Activated CD4-positive, alpha-beta memory T cell treated with anti-CD3 and anti-CD28 coated beads, Interleukin-2, amount 10 ng/mL, durations not matched to agents 7 days and 5 days (primary cell): Measurements from ENCODE around the gene MS4A15. TPM values are rescaled to one million over a fixed set of nuclear protein-coding genes. Genes with fewer than 3 reads are reported as not detected.

Experiments
- CTCF ChIA-PET: fragments of 350-600 bp; sonication (Branson Sonifier 250); formaldehyde crosslinking; loops from one replicate; lab custom pipeline; 2021; ENCODE audit warnings: antibody characterized with exemption, inconsistent platforms; lab: Charles Lee
- POLR2A ChIA-PET: fragments of 350-600 bp; sonication (Branson Sonifier 250); formaldehyde crosslinking; loops from one replicate; lab custom pipeline; 2021; ENCODE audit warnings: antibody characterized with exemption; lab: Charles Lee
- DNase-seq: peaks from one replicate; pipeline ENCODE4 v3.0.0-alpha.2; 2020
- H3K27ac Mint-ChIP-seq: one replicate; pipeline ENCODE4 v1.8.0; 2021; ENCODE audit warnings: mild to moderate bottlenecking, mixed read lengths
- H3K27me3 Mint-ChIP-seq: one replicate; pipeline ENCODE4 v1.8.0; 2021; ENCODE audit warnings: mixed read lengths
- H3K36me3 Mint-ChIP-seq: one replicate; pipeline ENCODE4 v1.8.0; 2021; ENCODE audit warnings: low read depth, mixed read lengths
- H3K4me1 Mint-ChIP-seq: one replicate; pipeline ENCODE4 v1.8.0; 2021; ENCODE audit warnings: mixed read lengths
- H3K4me3 Mint-ChIP-seq: one replicate; pipeline ENCODE4 v1.8.0; 2021; ENCODE audit warnings: mild to moderate bottlenecking, mixed read lengths
- H3K9me3 Mint-ChIP-seq: one replicate; pipeline ENCODE4 v1.8.0; 2021; ENCODE audit warnings: mixed read lengths
- total RNA-seq, 2 experiments: library from RNA; stranded (reverse); gene quantifications; one replicate each; pipeline ENCODE4 v1.2.3, GENCODE V29; 2021

MS4A15 gene
- total RNA-seq, 2 experiments from 2014 or later, result not detected

- Mint-ChIP-seq H3K4me3 (no peak overlapping the region), H3K9me3 (no peaks in the 10 kb centered on the region), H3K4me1 (no peaks in the 10 kb centered on the region), H3K27ac (no peak overlapping the region), H3K36me3 (no peaks in the 10 kb centered on the region), H3K27me3 (peaks cover 3% of the 10 kb centered on the region)
- DNase-seq, result no peak
- ChIA-PET POLR2A (no interaction called here), CTCF (no interaction called here)
These were observed 26.4 kb downstream of the MS4A15 start for GRCh38 chr11:60783141-60783484.

GRCh38 chr11:60783911-60784310 is 27.2 kb downstream of the MS4A15 start:
- no peak overlapping the region for H3K4me3 Mint-ChIP-seq
- POLR2A ChIA-PET, result no interaction called here

GRCh38 chr11:60785136-60785535 is 28.5 kb downstream of the MS4A15 start, which contains the start of gene MS4A10:
Gene MS4A10, plus strand, starts transcription at chr11:60785333. Its CDS starts 5,003 bp downstream, at chr11:60790336.
- no peaks in the 10 kb centered on the region for H3K9me3 Mint-ChIP-seq

More at GRCh38 chr11:60783911-60784310, 27.2 kb downstream of the MS4A15 start:
- Mint-ChIP-seq H3K4me1 (no peaks in the 10 kb centered on the region), H3K9me3 (no peaks in the 10 kb centered on the region), H3K27ac (no peak overlapping the region), H3K36me3 (no peaks in the 10 kb centered on the region), H3K27me3 (peaks cover 3% of the 10 kb centered on the region)
- CTCF ChIA-PET, result interaction anchor here (1.4 kb wide), 1 partner anchor 104 kb away, joined by 5 read pairs; no protein-coding TSS in a partner anchor
- DNase-seq, result no peak

DNA sequence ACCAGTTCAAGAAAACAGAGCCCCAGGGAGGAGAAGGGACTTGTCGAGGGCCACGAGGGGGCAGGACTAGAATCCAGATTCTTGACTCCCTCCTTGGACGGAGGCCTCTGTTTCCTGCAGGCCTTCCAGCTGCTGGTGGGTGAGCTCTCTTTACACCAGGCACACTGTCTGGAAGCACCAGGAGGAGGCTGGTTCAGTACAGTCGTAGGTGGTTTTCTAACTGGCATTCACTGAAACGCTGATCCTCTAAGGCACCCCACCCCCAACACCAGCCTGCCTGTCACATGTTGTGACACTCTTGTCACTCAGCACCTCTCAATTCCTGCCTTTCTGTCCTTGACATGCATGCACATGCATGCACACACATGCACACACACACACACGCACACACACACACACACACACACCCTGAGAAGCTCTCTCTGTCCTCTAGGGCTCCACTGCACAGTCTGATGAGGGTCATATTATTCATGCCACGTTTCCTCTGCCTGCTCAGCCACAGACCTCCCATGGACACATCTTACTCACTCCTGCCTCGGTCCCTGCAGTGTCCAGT is 29.2 kb downstream of the MS4A15 start:
- no peak for DNase-seq
- Mint-ChIP-seq H3K36me3 (no peaks in the 10 kb centered on the region), H3K9me3 (no peaks in the 10 kb centered on the region), H3K4me1 (no peaks in the 10 kb centered on the region), H3K27ac (no peak overlapping the region), H3K4me3 (no peak overlapping the region), H3K27me3 (no peaks in the 10 kb centered on the region)
- POLR2A ChIA-PET, result no interaction called here
- CTCF ChIA-PET, result no interaction called here

More at GRCh38 chr11:60785136-60785535, 28.5 kb downstream of the MS4A15 start, which contains the start of gene MS4A10:
- Mint-ChIP-seq H3K27me3 (peaks cover under 1% of the 10 kb centered on the region), H3K4me3 (no peak within 1 kb of the TSS), H3K27ac (no peak within 1 kb of the TSS), H3K36me3 (no peaks in the 10 kb centered on the region), H3K4me1 (no peaks in the 10 kb centered on the region)
- CTCF ChIA-PET, result interaction anchor here (1.3 to 1.4 kb wide), 2 partner anchors 11 to 102 kb away, joined by 3 to 5 read pairs; no protein-coding TSS in a partner anchor
- DNase-seq, result no peak
- POLR2A ChIA-PET, result no interaction called here

GRCh38 chr11:60786811-60787567 is 30.3 kb downstream of the MS4A15 start:
- Mint-ChIP-seq H3K27ac (no peak overlapping the region), H3K36me3 (no peaks in the 10 kb centered on the region), H3K4me3 (no peak overlapping the region), H3K4me1 (no peaks in the 10 kb centered on the region), H3K9me3 (no peaks in the 10 kb centered on the region), H3K27me3 (peaks cover 4% of the 10 kb centered on the region)
- DNase-seq, result no peak
- ChIA-PET CTCF (no interaction called here), POLR2A (no interaction called here)

- Mint-ChIP-seq H3K9me3 (no peaks in the 10 kb centered on the region), H3K36me3 (no peaks in the 10 kb centered on the region), H3K4me1 (no peaks in the 10 kb centered on the region), H3K4me3 (no peak overlapping the region), H3K27ac (no peak overlapping the region), H3K27me3 (peaks cover 7% of the 10 kb centered on the region)
- DNase-seq, result no peak
- ChIA-PET CTCF (interaction anchor here (1.4 kb wide), 1 partner anchor 13 kb away, joined by 5 read pairs; no protein-coding TSS in a partner anchor), POLR2A (no interaction called here)
These were observed 31.9 kb downstream of the MS4A15 start for GRCh38 chr11:60788401-60789125.

DNA sequence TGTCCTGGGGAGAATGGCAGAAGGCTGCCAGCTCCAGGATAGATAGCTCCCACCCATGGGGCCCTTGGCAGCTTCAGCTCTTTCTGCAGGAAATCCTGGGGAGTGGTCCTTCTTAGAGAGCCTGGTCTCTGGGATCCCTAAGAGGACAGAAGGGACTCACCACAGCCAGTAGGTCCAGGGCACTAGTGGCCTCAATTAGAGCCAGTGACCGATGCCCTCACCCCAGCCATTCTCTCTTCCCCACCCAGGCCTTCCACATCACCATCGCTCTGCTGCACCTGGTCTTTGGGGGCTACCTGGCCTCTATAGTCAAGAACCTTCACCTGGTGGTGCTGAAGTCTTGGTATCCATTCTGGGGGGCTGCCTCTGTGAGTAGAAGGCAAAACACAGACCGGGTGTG is 34.1 kb downstream of the MS4A15 start:
- peaks cover 7% of the 10 kb centered on the region for H3K27me3 Mint-ChIP-seq
- CTCF ChIA-PET, result no interaction called here

DNA sequence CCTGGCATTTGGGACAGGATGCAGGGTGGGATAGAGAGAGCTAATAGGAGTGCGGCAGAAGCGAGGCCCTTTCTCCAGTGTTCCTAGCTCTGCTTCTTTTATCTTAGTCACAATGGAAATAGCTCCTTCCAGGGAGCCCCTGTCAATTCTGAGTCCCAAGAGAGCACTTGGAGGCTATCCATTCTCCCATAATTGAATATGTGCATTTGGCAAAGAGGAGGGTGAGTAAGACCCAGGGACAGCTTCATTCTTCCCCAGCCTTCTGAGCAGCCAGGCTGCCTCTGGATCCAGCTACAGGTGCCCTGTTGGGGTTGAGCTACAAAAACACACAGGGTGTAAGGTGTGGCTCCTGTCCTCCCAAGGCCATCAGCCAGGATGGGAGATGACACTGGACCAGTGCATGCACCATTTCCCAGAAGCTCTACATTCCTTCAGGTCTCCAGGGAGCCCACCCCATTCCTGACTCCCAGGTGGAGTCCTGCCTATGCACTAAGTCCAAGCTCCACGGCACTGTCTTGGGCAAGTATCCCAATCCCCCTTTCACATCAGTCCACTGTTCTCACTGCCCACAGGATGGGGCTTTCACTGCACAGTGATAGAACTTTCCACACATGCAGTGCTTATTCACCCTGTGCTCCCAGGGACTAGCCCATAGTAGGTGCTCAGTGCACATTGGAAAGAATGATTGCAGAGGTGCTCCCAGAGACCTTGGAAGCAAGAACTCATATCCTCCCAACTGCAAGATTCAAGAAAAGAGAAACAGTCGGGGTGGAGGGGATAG is 34.7 kb downstream of the MS4A15 start:
- Mint-ChIP-seq H3K9me3 (no peaks in the 10 kb centered on the region), H3K36me3 (no peaks in the 10 kb centered on the region), H3K4me1 (no peaks in the 10 kb centered on the region), H3K4me3 (no peak overlapping the region), H3K27ac (no peak overlapping the region), H3K27me3 (peaks cover 7% of the 10 kb centered on the region)
- CTCF ChIA-PET, result interaction anchor here (0.5 to 0.9 kb wide), 3 partner anchors 15 to 84 kb away, joined by 3 to 4 read pairs (median 3); no protein-coding TSS in a partner anchor
- POLR2A ChIA-PET, result no interaction called here
- no peak for DNase-seq

More for the DNA sequence above, 34.1 kb downstream of the MS4A15 start:
- Mint-ChIP-seq H3K36me3 (no peaks in the 10 kb centered on the region), H3K27ac (no peak overlapping the region), H3K9me3 (no peaks in the 10 kb centered on the region), H3K4me3 (no peak overlapping the region), H3K4me1 (no peaks in the 10 kb centered on the region)
- POLR2A ChIA-PET, result no interaction called here
- no peak for DNase-seq

DNA sequence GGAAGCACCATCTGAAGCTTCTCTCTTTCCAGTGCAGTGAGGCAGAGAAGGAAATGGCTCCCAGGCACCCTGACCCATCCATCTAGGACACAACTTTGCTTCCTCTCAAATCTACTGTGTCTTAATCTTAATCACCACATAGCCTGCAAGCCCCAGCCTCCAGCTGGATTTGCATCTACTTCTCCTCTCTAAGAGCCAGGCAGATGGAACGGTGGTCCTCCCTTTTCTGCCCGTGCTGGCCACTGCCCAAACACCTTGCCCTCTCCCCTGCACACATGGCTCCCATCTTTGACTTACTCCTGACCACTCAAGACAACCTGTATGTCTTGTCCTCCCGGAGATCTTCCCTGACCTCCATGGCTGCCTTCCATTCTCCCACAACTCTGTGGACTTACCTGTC is 35.9 kb downstream of the MS4A15 start:
- POLR2A ChIA-PET, result no interaction called here
- peaks cover 7% of the 10 kb centered on the region for H3K27me3 Mint-ChIP-seq
- H3K27ac Mint-ChIP-seq, result no peak overlapping the region
- no peak overlapping the region for H3K4me3 Mint-ChIP-seq
- H3K9me3 Mint-ChIP-seq, result no peaks in the 10 kb centered on the region
- H3K36me3 Mint-ChIP-seq, result no peaks in the 10 kb centered on the region
- CTCF ChIA-PET, result no interaction called here
- DNase-seq, result no peak
- H3K4me1 Mint-ChIP-seq, result no peaks in the 10 kb centered on the region

DNA sequence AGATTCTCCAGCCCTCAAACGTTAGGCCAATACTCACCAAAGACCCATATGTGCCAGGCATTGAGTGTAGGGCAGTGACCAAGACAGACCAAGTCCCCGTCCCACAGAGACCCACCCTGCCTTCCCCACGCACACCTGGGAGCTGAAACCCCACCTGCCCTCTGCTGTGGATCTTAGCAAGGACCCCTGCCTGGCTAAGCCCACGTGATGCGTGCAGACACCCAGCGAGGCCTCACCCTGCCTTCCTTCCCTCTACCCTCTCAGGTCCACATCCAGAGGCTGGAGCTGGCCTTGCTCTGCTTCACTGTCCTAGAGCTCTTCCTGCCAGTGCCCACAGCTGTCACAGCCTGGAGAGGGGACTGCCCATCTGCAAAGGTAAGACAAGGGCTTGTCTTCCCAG is 38.6 kb downstream of the MS4A15 start:
- no peak overlapping the region for H3K27ac Mint-ChIP-seq

GRCh38 chr11:60797846-60798630 is 41.4 kb downstream of the MS4A15 start:
- ChIA-PET POLR2A (no interaction called here), CTCF (interaction anchor here (2.0 kb wide), 1 partner anchor 23 kb away, joined by 6 read pairs; no protein-coding TSS in a partner anchor)
- no peak for DNase-seq
- H3K4me1 Mint-ChIP-seq, result no peaks in the 10 kb centered on the region
- no peaks in the 10 kb centered on the region for H3K36me3 Mint-ChIP-seq
- peaks cover 10% of the 10 kb centered on the region for H3K27me3 Mint-ChIP-seq
- H3K4me3 Mint-ChIP-seq, result no peak overlapping the region
- no peak overlapping the region for H3K27ac Mint-ChIP-seq
- no peaks in the 10 kb centered on the region for H3K9me3 Mint-ChIP-seq

More for the DNA sequence above, 38.6 kb downstream of the MS4A15 start:
- Mint-ChIP-seq H3K4me1 (no peaks in the 10 kb centered on the region), H3K27me3 (peaks cover 13% of the 10 kb centered on the region), H3K9me3 (no peaks in the 10 kb centered on the region), H3K4me3 (no peak overlapping the region), H3K36me3 (no peaks in the 10 kb centered on the region)
- ChIA-PET CTCF (interaction anchor here (1.2 kb wide), 1 partner anchor 33 kb away, joined by 3 read pairs; no protein-coding TSS in a partner anchor), POLR2A (no interaction called here)
- no peak for DNase-seq

GRCh38 chr11:60798631-60799030 is 42.0 kb downstream of the MS4A15 start:
- ChIA-PET CTCF (interaction anchor here (1.0 kb wide), 1 partner anchor 169 kb away, joined by 3 read pairs; no protein-coding TSS in a partner anchor), POLR2A (no interaction called here)
- no peaks in the 10 kb centered on the region for H3K9me3 Mint-ChIP-seq
- no peak overlapping the region for H3K27ac Mint-ChIP-seq
- DNase-seq, result no peak
- no peaks in the 10 kb centered on the region for H3K36me3 Mint-ChIP-seq
- H3K4me3 Mint-ChIP-seq, result no peak overlapping the region
- H3K4me1 Mint-ChIP-seq, result no peaks in the 10 kb centered on the region
- peaks cover 9% of the 10 kb centered on the region for H3K27me3 Mint-ChIP-seq
